ENCODE results near the gene CCDC192.
"Not testable (repeated sequence)": the region's sequence is repeated elsewhere in the genome, so short reads cannot be mapped to it uniquely, and the experiment has no call there.

DNA sequence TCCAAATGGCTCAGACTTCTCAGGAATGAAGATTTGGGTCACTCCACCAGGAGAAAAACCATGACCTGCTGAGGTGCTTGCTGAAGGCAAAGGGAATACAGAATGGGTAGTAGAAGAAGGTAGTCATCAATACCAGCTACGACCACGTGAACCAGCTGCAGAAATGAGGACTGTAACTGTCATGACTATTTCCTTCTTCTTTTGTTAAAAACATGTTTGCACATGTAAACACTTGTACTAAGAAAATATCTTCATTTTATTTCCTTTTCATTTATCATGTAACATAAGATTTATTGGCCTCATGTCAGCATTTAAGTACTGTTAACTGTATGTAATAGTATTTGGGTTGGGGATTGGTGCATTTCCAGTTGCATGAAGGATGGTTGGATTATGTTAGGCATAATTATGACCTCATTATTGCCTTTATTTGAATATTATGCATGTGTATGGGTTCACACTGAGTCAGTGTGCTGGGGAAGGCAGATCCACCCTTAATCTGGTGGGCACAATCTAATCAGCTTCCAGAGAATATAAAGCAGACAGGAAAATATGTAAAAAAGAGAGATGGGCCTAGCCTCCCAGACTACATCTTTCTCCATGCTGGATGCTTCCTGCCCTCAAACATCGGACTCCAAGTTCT lies 23.4 kb upstream of the CCDC192 start:
- TF ChIP-seq POLR2A, TAF1, POLR2AphosphoS5, SPI1 (IDR thresholded peaks at IDR 0.05; ENCODE audit: low read depth, low read length): not testable (repeated sequence)
